ENCODE measurements around the gene SYMPK.
"Not testable (repeated sequence)": the region's sequence is repeated elsewhere in the genome, so short reads cannot be mapped to it uniquely, and the experiment has no call there.

SYMPK gene

DNA sequence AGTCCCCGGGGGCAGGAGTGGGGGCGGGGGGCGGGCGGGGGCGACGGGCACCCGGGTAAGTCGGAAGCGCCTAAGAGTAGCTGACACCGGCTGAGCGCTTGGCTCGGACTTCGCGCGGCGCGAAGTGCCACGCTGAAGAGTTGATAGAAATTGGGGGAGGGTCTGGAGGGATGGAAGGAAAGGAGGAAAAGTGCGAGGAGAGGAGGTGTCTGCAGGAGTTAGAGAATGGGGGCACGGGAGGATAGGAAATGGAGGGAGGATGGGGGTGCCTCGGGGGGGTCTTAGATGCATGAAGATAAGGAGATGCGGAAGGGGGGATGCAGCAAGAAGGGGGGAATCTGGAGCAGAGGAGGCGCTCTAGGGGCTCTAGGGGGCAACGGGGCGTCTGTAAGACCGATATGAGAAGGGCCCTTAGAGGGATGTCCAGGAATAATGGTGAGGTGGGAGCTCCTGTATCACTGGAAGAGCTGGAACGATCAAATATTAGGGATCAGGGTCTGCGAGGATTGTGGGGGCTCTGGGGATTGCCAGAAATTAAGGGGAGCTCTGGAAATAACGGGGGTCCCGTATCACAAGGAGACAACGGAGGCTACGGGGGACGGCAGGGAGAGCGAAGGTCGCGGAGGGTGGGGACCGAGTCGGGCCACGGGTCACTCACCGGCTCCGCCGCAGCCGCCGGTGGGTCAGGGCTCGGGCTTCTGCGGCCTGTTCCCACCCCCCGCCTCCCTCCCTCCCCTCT, 39.1 kb upstream of the SYMPK start, which contains the start of gene MYPOP:
TSS of gene MYPOP (minus strand) at position 702 of the 739 bp plus-strand sequence. CDS start 840 bp downstream, outside the sequence.
- TF ChIP-seq, protein P1, sequence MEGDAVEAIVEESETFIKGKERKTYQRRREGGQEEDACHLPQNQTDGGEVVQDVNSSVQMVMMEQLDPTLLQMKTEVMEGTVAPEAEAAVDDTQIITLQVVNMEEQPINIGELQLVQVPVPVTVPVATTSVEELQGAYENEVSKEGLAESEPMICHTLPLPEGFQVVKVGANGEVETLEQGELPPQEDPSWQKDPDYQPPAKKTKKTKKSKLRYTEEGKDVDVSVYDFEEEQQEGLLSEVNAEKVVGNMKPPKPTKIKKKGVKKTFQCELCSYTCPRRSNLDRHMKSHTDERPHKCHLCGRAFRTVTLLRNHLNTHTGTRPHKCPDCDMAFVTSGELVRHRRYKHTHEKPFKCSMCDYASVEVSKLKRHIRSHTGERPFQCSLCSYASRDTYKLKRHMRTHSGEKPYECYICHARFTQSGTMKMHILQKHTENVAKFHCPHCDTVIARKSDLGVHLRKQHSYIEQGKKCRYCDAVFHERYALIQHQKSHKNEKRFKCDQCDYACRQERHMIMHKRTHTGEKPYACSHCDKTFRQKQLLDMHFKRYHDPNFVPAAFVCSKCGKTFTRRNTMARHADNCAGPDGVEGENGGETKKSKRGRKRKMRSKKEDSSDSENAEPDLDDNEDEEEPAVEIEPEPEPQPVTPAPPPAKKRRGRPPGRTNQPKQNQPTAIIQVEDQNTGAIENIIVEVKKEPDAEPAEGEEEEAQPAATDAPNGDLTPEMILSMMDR (IDR thresholded peaks at IDR 0.05; ENCODE audit: low read depth, low read length, missing control alignments) = no peak
- H3K4me3 ChIP-seq (replicated peaks; ENCODE audit: low read depth, low read length) = peak within 1 kb of the TSS; percentile 72
- DNase-seq (ENCODE audit: extremely low read depth, low read depth) = no peak

DNA sequence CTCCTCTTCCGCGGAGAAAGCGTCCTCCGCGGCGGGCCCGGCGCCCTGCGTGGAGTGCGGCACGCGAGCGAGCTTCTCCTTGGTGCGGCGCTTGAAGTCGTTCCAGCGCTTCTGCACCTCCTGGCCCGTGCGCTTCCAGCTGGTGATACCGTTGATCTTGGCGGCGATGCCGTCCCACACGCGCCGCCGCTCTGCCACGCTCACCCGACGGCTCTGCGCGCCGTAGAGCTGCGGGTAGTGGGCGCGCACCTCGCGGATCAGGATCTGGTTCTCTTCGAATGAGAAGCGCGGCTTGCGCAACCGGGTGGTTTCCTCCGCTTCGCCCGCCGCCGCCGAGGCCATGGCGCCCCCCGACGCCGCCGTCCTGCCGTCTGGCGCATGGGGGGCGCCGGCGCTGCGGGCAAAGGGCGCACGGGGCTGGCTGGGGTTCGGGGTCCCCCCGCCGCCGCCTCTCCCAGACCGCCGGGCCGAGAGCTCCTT, 38.5 kb upstream of the SYMPK start:
- no peak for DNase-seq (ENCODE audit: extremely low read depth, low read depth)
- H3K4me3 ChIP-seq (replicated peaks; ENCODE audit: low read depth, low read length) = peak overlapping the region; percentile 72
- TF ChIP-seq, protein P1 (IDR thresholded peaks at IDR 0.05; ENCODE audit: low read depth, low read length, missing control alignments) = no peak

DNA sequence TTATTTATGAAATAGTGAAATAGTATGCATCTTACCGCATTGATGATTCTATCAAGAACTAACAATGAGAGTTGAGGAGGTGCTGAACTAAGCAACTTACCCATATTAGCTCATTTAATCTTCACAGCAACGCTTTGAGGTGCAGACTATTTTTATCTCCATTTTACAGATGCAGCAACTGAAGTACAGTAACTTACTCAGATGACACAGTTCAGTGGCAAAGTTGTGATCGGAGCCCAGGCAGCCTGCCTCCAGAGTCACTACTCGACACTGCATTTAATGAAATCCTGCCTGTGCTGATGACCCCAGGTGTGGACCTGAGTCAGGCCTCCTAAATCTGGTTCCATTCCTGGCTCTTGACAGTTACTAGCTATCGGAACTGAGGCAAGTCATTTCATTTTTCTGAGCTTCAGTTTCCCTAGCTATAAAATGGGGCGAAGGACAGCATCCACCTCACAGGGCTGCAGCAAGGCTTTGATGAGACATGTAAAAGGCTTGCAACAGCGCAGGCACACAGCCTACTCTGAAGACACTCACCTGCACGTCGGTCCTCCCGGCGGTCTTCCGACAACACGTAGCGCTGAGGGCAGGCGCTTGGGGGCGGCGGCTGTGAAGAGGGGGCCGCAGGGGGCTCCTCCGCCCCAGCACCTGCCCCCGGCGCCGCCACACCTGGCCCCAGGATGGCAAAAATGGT, 37.9 kb upstream of the SYMPK start:
- H3K4me3 ChIP-seq (replicated peaks; ENCODE audit: low read depth, low read length) = peak overlapping the region; percentile 72
- DNase-seq (ENCODE audit: extremely low read depth, low read depth) = no peak
- TF ChIP-seq, protein P1 (IDR thresholded peaks at IDR 0.05; ENCODE audit: low read depth, low read length, missing control alignments) = no peak

DNA sequence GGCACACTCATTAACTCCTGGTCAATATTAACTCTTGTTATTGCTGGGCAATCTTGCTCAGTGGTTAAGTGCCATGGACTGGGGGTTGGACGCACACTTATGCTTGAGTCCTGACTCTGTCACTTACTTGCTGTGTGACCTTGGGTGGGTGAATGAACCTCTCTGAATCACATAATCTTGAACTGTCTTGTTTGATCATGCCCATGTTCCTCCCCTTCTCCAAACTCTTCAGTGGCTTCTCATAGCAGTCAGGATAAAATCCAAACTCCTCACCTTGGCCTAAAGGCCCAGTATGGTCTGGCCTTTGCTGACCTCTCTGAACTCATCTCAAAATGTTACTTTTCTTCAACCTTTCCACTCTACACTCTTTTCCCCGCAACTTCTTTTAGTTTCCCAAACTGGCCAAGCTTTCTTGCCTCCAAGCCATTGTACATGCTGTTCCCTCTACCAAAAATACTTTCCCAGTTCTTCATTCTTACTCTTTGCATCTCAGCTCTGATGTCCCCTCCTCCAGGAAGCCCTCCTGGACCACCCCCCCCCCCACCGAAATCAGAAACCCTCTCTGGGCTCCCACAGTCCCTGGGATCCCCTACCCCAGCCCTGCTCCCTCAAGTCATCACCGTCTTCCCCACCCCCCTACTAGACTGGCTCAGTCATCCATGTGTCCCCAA, 37.1 kb upstream of the SYMPK start:
- no peak overlapping the region for H3K4me3 ChIP-seq (replicated peaks; ENCODE audit: low read depth, low read length)
- TF ChIP-seq, protein P1 (IDR thresholded peaks at IDR 0.05; ENCODE audit: low read depth, low read length, missing control alignments) = no peak
- DNase-seq (ENCODE audit: extremely low read depth, low read depth) = no peak

DNA sequence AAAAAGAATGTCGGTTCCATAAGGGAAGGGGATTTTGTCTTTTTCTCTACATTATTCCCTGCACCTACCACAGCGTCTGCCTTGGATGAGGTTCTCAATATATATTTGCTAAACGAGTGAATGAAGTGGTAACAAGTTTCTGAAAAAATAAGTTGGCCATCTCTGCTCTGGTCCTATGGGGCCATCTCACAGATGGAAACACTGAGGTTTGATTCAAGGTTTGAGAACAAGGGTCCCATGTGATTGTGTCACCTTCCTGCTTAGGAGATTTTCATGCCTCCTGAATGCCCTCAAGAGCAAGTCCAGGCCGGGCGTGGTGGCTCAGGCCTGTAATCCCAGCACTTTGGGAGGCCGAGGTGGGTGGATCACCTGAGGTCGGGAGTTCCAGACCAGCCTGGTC, 36.3 kb upstream of the SYMPK start:
- no peak for DNase-seq (ENCODE audit: extremely low read depth, low read depth)
- TF ChIP-seq, protein P1 (IDR thresholded peaks at IDR 0.05; ENCODE audit: low read depth, low read length, missing control alignments) = no peak
- no peak overlapping the region for H3K4me3 ChIP-seq (replicated peaks; ENCODE audit: low read depth, low read length)

DNA sequence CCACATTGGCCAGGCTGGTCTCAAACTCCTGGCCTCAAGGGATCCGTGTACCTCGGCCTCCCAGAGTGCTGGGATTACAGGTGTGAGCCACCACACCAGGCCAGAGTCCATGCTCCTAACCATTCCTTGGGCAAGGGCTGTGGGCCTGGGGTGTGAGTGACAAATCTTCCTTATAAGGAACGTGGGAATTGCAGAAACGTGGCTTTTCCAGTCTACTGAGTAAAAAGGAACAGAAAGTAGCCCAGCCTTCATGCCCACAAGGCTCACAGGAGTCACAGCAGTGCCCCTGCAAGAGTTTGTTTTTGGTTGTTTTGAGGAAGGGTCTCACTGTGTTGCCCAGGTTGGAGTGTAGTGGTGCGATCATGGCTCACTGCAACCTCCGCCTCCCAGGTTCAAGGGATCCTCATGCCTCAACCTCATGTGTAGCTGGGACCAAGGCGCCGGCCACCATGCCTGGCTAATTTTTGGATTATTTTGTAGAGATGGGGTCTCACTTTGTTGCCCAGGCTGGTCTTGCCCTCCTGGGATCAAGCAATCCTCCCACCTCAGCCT, 34.4 kb upstream of the SYMPK start:
- DNase-seq (ENCODE audit: extremely low read depth, low read depth) = no peak
- no peak overlapping the region for H3K4me3 ChIP-seq (replicated peaks; ENCODE audit: low read depth, low read length)
- TF ChIP-seq, protein P1 (IDR thresholded peaks at IDR 0.05; ENCODE audit: low read depth, low read length, missing control alignments) = no peak

DNA sequence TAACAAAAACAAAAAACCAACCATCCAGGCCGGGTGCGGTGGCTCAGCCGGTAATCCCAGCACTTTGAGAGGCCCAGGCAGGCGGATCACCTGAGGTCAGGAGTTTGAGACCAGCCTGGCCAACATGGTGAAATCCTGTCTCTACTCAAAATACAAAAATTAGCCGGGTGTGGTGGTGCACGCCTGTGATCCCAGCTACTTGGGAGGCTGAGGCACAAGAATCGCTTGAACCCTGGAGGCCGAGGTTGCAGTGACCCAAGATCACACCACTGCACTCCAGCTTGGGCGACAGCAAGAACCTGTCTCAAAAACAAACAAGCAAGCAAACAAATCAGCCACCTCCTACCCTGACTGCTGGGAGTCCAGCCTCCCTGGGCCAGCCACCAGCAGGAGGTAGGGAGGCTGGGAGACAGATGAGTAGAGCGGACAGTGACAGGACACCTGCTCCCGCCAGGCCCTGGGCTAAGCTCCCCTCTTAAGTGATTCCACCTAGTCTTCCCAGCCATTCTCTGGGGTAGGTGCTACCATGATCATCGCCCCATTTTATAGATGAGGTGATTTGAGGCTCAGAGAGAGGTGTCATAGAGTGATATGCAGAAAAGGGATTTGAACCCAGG, 33.1 kb upstream of the SYMPK start:
- not testable (repeated sequence) for DNase-seq (ENCODE audit: extremely low read depth, low read depth); H3K4me3 ChIP-seq (replicated peaks; ENCODE audit: low read depth, low read length)

All from HFF-Myc (cell line).